SK-N-SH treated with all-trans-retinoic acid at 6 μM for 48 hours (cell line): ENCODE data around the gene PLBD2.

ENCODE experiments used
- BACH2 ChIP-seq: fragments of 250-450 bp; sonication (Bioruptor Pico); IDR thresholded peaks from 2 replicates; pipeline ENCODE4 v1.9.0; 2021; ENCODE audit warnings: mild to moderate bottlenecking, borderline replicate concordance
- PPARA ChIP-seq: fragments of 250-450 bp; sonication (Bioruptor Pico); IDR thresholded peaks from 2 replicates; pipeline ENCODE4 v1.5.0; 2020; ENCODE audit warnings: mild to moderate bottlenecking, borderline replicate concordance
- ZFP3 ChIP-seq: fragments of 250-450 bp; sonication (Bioruptor Pico); IDR thresholded peaks from 2 replicates; pipeline ENCODE4 v1.5.0; 2020; ENCODE audit warnings: mild to moderate bottlenecking, moderate library complexity
- ZFP30 ChIP-seq: fragments of 450-650 bp; formaldehyde crosslinking; IDR thresholded peaks from 2 replicates; pipeline ENCODE4 v1.5.0; 2022; ENCODE audit warnings: mild to moderate bottlenecking, moderate library complexity
- TF ChIP-seq, protein P1 (sequence below): fragments of 250-450 bp; sonication (Bioruptor Pico); IDR thresholded peaks from 2 replicates; pipeline ENCODE4 v1.8.0; 2020; ENCODE audit warnings: mild to moderate bottlenecking, moderate library complexity, borderline replicate concordance

DNA sequence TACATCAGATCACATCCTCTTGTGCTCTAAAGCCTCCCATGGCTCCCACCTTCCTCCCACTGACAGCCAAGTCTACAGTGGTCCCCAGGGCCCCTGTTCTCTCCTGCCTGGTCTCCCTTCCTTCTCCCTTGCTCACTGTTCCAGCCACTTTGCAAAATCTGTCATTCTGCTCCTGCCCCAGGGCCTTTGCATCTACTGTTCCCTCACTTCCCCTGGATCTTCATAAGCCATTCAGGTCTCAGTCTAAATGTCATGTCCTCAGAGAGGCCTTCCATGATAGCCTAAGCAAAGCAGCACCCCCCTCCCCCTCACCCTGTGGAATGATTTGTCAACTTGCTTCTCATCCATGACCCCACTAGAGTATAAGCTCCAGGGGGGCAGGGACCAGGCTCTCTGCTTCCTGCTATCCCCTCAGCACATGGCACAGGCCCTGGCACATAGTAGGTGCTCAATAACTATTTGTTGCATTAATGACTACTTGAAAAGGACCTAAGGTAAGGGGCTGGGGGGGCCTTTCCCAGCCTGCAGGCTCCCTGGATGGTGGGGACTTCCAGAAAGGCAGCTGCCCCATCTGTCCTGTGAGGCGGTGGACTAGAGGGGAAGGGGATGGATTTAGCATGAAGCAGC, 28.5 kb upstream of the PLBD2 start:
- TF ChIP-seq BACH2 (CRISPR knock-in tag) (no peak), ZFP3 (CRISPR knock-in tag) (no peak), PPARA (no peak), ZFP30 (no peak)
- TF ChIP-seq, protein P1, sequence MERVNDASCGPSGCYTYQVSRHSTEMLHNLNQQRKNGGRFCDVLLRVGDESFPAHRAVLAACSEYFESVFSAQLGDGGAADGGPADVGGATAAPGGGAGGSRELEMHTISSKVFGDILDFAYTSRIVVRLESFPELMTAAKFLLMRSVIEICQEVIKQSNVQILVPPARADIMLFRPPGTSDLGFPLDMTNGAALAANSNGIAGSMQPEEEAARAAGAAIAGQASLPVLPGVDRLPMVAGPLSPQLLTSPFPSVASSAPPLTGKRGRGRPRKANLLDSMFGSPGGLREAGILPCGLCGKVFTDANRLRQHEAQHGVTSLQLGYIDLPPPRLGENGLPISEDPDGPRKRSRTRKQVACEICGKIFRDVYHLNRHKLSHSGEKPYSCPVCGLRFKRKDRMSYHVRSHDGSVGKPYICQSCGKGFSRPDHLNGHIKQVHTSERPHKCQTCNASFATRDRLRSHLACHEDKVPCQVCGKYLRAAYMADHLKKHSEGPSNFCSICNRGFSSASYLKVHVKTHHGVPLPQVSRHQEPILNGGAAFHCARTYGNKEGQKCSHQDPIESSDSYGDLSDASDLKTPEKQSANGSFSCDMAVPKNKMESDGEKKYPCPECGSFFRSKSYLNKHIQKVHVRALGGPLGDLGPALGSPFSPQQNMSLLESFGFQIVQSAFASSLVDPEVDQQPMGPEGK (CRISPR knock-in tag) = no peak
